Body of pancreas (tissue), 4 donors: ENCODE data around the gene MED10. TPM values are rescaled to one million over a fixed set of nuclear protein-coding genes. Genes with fewer than 3 reads are reported as not detected.
"Not testable (repeated sequence)": the region's sequence is repeated elsewhere in the genome, so short reads cannot be mapped to it uniquely, and the experiment has no call there.

Source experiments
- ATAC-seq: fragments of 150-250 bp; one replicate; pipeline ENCODE4 v1.9.1; 2016
- DNase-seq, 4 donors: peaks; one replicate each; pipeline ENCODE4 v3.0.0-alpha.2; 2019
- H3K27ac ChIP-seq, 4 donors: fragments of 200-600 bp; sonication (generic); 1 replicate in 3 of 4; 2 replicates in 1 of 4; pipeline versions ENCODE4 v1.5.1 to v1.6.1; 2016 to 2019; ENCODE audit warnings: mild to moderate bottlenecking in 1 of 4, mixed read lengths in 1 of 4, moderate library complexity in 1 of 4
- H3K27me3 ChIP-seq, 2 donors: fragments of 200-600 bp; sonication (generic); one replicate each; pipeline ENCODE4 v1.6.0; 2016; ENCODE audit warnings: mild to moderate bottlenecking in 1 of 2
- H3K36me3 ChIP-seq, 2 donors: fragments of 200-600 bp; sonication (generic); replicated peaks in 1 of 2; 2 replicates each; pipeline ENCODE4 v1.5.1; 2016; ENCODE audit warnings: low read depth in 2 of 2; ENCODE audit not compliant: insufficient read depth in 1 of 2
- H3K4me1 ChIP-seq: fragments of 200-600 bp; sonication (generic); one replicate; pipeline ENCODE4 v1.6.0; 2016
- H3K4me3 ChIP-seq, 2 donors: fragments of 200-600 bp; sonication (generic); 1 replicate in 1 of 2; 2 replicates in 1 of 2; pipeline ENCODE4 v1.5.1; 2016 to 2019
- H3K9me3 ChIP-seq, 3 donors: fragments of 200-600 bp; sonication (generic); 1 replicate in 2 of 3; 2 replicates in 1 of 3; pipeline ENCODE4 v1.5.1; 2016
- POLR2A ChIP-seq, 3 donors: fragments of 450-650 bp; IDR thresholded peaks; one replicate each; pipeline ENCODE4 v1.6.1; 2016; ENCODE audit warnings: antibody characterized with exemption in 3 of 3, mild to moderate bottlenecking in 2 of 3
- WGBS, 2 donors: methylation state at CpG; one replicate each; pipeline ENCODE4 v1.1.5; 2017; 5-methylcytosine and 5-hydroxymethylcytosine counted together
- intact Hi-C: fragments of 100-400 bp; cut with DNase I; formaldehyde crosslinking; loops from one replicate; pipeline ENCODE4 v1.15.1; 2023
- total RNA-seq, 2 donors: library from RNA; depleted of rRNA; stranded (reverse); fragments of >200 nt; gene quantifications; one replicate each; pipeline ENCODE4 v1.1.0, GENCODE V29; 2016
- TF ChIP-seq, protein P1 (sequence below), 7 experiments: fragments of 450-650 bp in 4 of 7; fragments of 200-600 bp in 3 of 7; sonication (generic) in 3 of 7; IDR thresholded peaks; one replicate each; pipeline ENCODE4 v1.5.1; 2016 to 2019; ENCODE audit warnings: antibody characterized with exemption in 7 of 7

The MED10 gene
- total RNA-seq, 2 donors from 2014 or later = 9.6 to 15.5 TPM

- no peaks in the 10 kb centered on the region for H3K36me3 ChIP-seq
- ATAC-seq = no peak
- DNase-seq = no peak
- no peaks in the 10 kb centered on the region for H3K4me1 ChIP-seq
- WGBS, 2 donors = 60 to 75% methylated on average over 16 of the region's 16 CpGs
- H3K27me3 ChIP-seq = no peaks in the 10 kb centered on the region
- TF ChIP-seq, protein P1, sequence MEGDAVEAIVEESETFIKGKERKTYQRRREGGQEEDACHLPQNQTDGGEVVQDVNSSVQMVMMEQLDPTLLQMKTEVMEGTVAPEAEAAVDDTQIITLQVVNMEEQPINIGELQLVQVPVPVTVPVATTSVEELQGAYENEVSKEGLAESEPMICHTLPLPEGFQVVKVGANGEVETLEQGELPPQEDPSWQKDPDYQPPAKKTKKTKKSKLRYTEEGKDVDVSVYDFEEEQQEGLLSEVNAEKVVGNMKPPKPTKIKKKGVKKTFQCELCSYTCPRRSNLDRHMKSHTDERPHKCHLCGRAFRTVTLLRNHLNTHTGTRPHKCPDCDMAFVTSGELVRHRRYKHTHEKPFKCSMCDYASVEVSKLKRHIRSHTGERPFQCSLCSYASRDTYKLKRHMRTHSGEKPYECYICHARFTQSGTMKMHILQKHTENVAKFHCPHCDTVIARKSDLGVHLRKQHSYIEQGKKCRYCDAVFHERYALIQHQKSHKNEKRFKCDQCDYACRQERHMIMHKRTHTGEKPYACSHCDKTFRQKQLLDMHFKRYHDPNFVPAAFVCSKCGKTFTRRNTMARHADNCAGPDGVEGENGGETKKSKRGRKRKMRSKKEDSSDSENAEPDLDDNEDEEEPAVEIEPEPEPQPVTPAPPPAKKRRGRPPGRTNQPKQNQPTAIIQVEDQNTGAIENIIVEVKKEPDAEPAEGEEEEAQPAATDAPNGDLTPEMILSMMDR (IDR thresholded peaks at IDR 0.05) = no peak
- TF ChIP-seq POLR2A (IDR thresholded peaks at IDR 0.05) = no peak
- no peak overlapping the region for H3K4me3 ChIP-seq
- peaks cover 0 to 3% (median 0%) of the 10 kb centered on the region in 3 donors for H3K9me3 ChIP-seq
- intact Hi-C loops = no loop called here
- H3K27ac ChIP-seq = no peak overlapping the region
These were observed 18.6 kb downstream of the MED10 start for GRCh38 chr5:6359555-6360322.

- WGBS, 2 donors = 74 to 84% methylated on average over 6 of the region's 6 CpGs
- no peaks in the 10 kb centered on the region for H3K36me3 ChIP-seq
These were observed 19.9 kb downstream of the MED10 start for GRCh38 chr5:6358434-6358820.

GRCh38 chr5:6357817-6358433, 20.4 kb downstream of the MED10 start:
- not testable (repeated sequence) for ATAC-seq

More at GRCh38 chr5:6358434-6358820, 19.9 kb downstream of the MED10 start:
- DNase-seq (no peak), ATAC-seq (no peak)
- Histone ChIP-seq H3K9me3 (peaks cover 0 to 3% (median 0%) of the 10 kb centered on the region in 3 donors), H3K4me3 (no peak overlapping the region), H3K4me1 (no peaks in the 10 kb centered on the region), H3K27me3 (no peaks in the 10 kb centered on the region), H3K27ac (no peak overlapping the region)
- intact Hi-C loops = no loop called here
- TF ChIP-seq POLR2A (IDR thresholded peaks at IDR 0.05) = no peak
- TF ChIP-seq, protein P1 (IDR thresholded peaks at IDR 0.05) = no peak

DNA sequence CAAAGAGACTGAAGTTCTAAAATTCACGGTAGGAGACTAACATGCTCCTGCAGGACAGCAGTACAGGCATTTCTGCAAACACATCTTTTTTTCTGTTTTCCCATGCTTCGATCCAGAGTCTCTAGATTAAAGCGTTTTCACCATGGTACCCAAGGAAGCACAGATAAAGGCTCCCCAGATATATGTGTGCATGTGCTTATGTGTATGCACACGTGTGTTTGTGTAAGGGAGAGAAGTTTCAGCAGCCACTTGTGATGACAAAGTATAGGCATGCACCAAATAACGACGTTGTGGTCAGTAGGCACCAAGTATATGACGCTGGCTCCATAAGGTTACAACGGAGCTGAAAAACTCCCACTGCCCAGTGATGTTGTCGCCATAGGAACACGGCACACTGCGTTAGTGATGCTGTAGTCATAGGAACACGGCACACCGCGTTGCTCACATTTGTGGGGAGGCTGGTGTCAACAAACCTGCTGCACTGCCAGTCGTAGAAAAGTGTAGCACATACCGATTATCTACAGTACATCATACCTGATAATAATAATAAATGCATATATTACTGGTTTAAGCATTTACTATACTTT, 21.7 kb downstream of the MED10 start:
- no peak for TF ChIP-seq POLR2A (IDR thresholded peaks at IDR 0.05)
- TF ChIP-seq, protein P1 (IDR thresholded peaks at IDR 0.05) = no peak
- no peaks in the 10 kb centered on the region for H3K27me3 ChIP-seq
- H3K36me3 ChIP-seq = no peaks in the 10 kb centered on the region
- H3K4me3 ChIP-seq = no peak overlapping the region
- no peak overlapping the region for H3K27ac ChIP-seq
- peaks cover 0 to 3% (median 0%) of the 10 kb centered on the region in 3 donors for H3K9me3 ChIP-seq
- DNase-seq (no peak), ATAC-seq (no peak)
- WGBS, 2 donors = 86 to 91% methylated on average over 16 of the region's 16 CpGs
- intact Hi-C loops = no loop called here
- H3K4me1 ChIP-seq = no peaks in the 10 kb centered on the region

More at GRCh38 chr5:6357817-6358433, 20.4 kb downstream of the MED10 start:
- intact Hi-C loops, H3K4me3 ChIP-seq, H3K36me3 ChIP-seq, DNase-seq, H3K27me3 ChIP-seq, H3K27ac ChIP-seq, H3K4me1 ChIP-seq, H3K9me3 ChIP-seq: not testable (repeated sequence)
- 85 to 89% methylated on average over 8 of the region's 8 CpGs for WGBS, 2 donors

GRCh38 chr5:6355294-6355693, 23.1 kb downstream of the MED10 start:
- Histone ChIP-seq H3K4me3 (no peak overlapping the region), H3K27me3 (no peaks in the 10 kb centered on the region), H3K27ac (no peak overlapping the region), H3K4me1 (no peaks in the 10 kb centered on the region), H3K9me3 (peaks cover 0 to 3% (median 0%) of the 10 kb centered on the region in 3 donors), H3K36me3 (no peaks in the 10 kb centered on the region)
- 71% methylated on average over 6 of the region's 6 CpGs; no CpG with 5 or more reads in 1 of the 2 donors for whole genome bisulfite sequencing, 2 donors
- ATAC-seq (no peak), DNase-seq (no peak)
- intact Hi-C loops = no loop called here
- TF ChIP-seq POLR2A (IDR thresholded peaks at IDR 0.05) = no peak
- TF ChIP-seq, protein P1 (IDR thresholded peaks at IDR 0.05) = no peak
